Neural crest cell (in vitro differentiated cells): Measurements from ENCODE around the gene AMT. TPM values are rescaled to one million over a fixed set of nuclear protein-coding genes. Genes with fewer than 3 reads are reported as not detected.

ENCODE experiments used
- DNase-seq: peaks from one replicate; pipeline ENCODE4 v3.0.0; 2021; ENCODE audit warnings: low read depth, mixed read lengths, low spot score
- H3K27ac Mint-ChIP-seq: one replicate; pipeline ENCODE4 v1.8.0; 2021; ENCODE audit warnings: mild to moderate bottlenecking, mixed read lengths; ENCODE audit not compliant: unreplicated experiment
- H3K27me3 Mint-ChIP-seq: 2 replicates; pipeline ENCODE4 v1.8.0; 2021; ENCODE audit warnings: low read depth, mild to moderate bottlenecking, mixed read lengths
- H3K36me3 Mint-ChIP-seq: 2 replicates; pipeline ENCODE4 v1.8.0; 2021; ENCODE audit warnings: low read depth, mild to moderate bottlenecking, mixed read lengths
- H3K4me1 Mint-ChIP-seq: 2 replicates; pipeline ENCODE4 v1.8.0; 2021; ENCODE audit warnings: mixed read lengths
- H3K4me3 Mint-ChIP-seq: one replicate; pipeline ENCODE4 v1.8.0; 2021; ENCODE audit warnings: mild to moderate bottlenecking, mixed read lengths
- H3K9me3 Mint-ChIP-seq: 2 replicates; pipeline ENCODE4 v1.8.0; 2021; ENCODE audit warnings: mixed read lengths
- long read RNA-seq: library from polyadenylated mRNA; unstranded; transcript quantifications from one replicate; pipeline ENCODE4 v2.0.0, GENCODE V29; 2020
- total RNA-seq: library from RNA; stranded (reverse); gene quantifications from 2 replicates; pipeline ENCODE4 v1.2.1, GENCODE V29; 2021
- TF ChIP-seq, protein P1 (sequence below): fragments of 200-600 bp; sonication (generic); conservative IDR thresholded peaks from 2 replicates; pipeline ENCODE4 v1.5.0; 2021; ENCODE audit warnings: antibody characterized with exemption, mild to moderate bottlenecking

Gene AMT, protein sequence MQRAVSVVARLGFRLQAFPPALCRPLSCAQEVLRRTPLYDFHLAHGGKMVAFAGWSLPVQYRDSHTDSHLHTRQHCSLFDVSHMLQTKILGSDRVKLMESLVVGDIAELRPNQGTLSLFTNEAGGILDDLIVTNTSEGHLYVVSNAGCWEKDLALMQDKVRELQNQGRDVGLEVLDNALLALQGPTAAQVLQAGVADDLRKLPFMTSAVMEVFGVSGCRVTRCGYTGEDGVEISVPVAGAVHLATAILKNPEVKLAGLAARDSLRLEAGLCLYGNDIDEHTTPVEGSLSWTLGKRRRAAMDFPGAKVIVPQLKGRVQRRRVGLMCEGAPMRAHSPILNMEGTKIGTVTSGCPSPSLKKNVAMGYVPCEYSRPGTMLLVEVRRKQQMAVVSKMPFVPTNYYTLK
- total RNA-seq: 10.2 and 14.0 TPM in 2 replicates
- long read RNA-seq, transcript AMT-221 (9 exons, 2,038 nt): minor isoform, 7 of 55 reads
- long read RNA-seq, transcript AMT-201 (9 exons, 2,280 nt): major isoform, 34 of 55 reads
- long read RNA-seq, partial matches to known transcripts: 0 of 55 reads
- long read RNA-seq, other reads (novel, unspliced or antisense): 7 of 55 reads

DNA sequence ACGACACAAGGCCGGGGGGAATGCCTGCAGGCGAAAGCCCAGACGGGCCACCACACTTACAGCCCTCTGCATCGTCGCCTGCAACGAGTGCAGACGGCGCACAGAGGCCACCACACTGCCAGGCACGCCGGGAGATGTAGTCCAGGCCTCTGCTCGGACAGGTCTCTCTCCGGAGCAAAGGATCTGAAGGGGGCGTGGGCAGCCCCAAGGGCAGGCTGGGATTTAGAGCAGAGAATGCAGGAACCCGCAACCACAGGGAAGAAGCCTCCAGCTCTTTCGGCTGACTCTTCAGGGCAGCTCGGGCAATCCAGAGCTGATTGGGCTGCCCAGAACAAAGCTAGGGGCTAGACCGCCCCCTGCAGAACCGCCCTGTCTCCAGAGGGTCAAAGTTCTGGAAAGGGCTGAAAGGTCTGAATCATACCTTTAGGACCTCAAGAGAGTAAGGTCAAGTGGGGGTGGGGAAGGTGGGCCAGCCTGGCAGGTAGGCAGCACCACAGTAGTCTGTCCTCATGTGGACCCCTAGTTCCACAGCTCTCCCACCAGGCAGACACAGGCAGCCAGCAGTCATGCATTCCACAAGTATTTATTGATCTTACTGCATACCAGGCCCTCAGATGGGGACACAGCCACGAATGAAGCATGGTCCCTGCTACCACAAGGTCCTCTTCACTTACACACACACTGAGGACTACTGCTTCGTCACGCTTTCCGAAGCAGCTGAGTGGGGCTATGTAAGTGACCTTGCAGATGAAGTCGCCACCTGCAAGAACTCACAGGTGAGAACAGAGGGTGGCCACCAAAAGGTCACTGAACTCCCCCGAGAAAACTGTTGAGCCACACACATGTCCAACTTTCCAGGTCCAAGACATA is at the start of gene AMT:
Gene AMT (minus strand): TSS at position 95 of the 870 bp plus-strand sequence. CDS start 23 bp downstream, at position 72.
- DNase-seq: peak; percentile 67
- Mint-ChIP-seq H3K27me3 (no peaks in the 10 kb centered on the region), H3K27ac (peak within 1 kb of the TSS; percentile 59), H3K4me3 (peak within 1 kb of the TSS; percentile 90), H3K36me3 (peaks cover 3% of the 10 kb centered on the region), H3K9me3 (no peaks in the 10 kb centered on the region), H3K4me1 (peaks cover 16% of the 10 kb centered on the region)
- TF ChIP-seq, protein P1, sequence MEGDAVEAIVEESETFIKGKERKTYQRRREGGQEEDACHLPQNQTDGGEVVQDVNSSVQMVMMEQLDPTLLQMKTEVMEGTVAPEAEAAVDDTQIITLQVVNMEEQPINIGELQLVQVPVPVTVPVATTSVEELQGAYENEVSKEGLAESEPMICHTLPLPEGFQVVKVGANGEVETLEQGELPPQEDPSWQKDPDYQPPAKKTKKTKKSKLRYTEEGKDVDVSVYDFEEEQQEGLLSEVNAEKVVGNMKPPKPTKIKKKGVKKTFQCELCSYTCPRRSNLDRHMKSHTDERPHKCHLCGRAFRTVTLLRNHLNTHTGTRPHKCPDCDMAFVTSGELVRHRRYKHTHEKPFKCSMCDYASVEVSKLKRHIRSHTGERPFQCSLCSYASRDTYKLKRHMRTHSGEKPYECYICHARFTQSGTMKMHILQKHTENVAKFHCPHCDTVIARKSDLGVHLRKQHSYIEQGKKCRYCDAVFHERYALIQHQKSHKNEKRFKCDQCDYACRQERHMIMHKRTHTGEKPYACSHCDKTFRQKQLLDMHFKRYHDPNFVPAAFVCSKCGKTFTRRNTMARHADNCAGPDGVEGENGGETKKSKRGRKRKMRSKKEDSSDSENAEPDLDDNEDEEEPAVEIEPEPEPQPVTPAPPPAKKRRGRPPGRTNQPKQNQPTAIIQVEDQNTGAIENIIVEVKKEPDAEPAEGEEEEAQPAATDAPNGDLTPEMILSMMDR: no peak

DNA sequence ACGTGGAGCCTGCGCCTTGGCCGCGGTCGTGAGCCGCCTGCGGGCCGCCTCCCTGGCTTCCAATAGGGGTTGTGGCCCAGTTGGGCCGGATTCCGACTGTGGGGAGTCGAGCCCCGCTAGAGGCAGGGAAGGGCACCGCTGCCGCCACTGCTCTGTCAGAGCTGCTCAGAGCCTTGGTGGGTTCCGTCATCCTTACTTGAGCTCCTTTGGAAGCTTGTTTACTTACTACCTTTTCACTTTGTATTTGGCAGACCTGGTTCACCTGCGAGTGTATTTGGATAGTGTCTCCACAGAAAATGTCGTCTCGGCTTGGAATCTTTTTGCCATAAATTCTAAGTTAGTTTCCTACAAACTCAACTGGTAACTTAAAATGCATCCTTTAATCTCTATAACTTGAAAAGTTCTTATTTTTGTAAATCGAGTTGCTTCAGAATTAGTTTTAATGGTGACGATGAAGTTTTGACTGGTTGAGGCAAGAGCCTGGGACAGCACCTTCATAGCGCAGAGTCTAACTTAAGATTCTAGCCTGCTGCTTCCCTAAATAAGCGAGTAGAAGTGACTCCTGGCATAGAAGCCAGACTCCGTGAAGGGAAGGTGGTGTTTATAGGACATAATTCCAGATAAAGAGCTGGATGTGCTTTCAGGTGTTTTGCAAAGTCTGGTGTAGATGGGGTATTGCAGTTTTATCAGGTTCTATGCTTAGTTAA is 48.6 kb upstream of the AMT start:
- H3K27me3 Mint-ChIP-seq: no peaks in the 10 kb centered on the region
- peaks cover 6% of the 10 kb centered on the region for H3K36me3 Mint-ChIP-seq
- H3K4me1 Mint-ChIP-seq: peaks cover 32% of the 10 kb centered on the region
- H3K9me3 Mint-ChIP-seq: no peaks in the 10 kb centered on the region
- TF ChIP-seq, protein P1: peak; percentile 16
- peak overlapping the region; percentile 94 for H3K4me3 Mint-ChIP-seq
- peak overlapping the region; percentile 89 for H3K27ac Mint-ChIP-seq
- no peak for DNase-seq

DNA sequence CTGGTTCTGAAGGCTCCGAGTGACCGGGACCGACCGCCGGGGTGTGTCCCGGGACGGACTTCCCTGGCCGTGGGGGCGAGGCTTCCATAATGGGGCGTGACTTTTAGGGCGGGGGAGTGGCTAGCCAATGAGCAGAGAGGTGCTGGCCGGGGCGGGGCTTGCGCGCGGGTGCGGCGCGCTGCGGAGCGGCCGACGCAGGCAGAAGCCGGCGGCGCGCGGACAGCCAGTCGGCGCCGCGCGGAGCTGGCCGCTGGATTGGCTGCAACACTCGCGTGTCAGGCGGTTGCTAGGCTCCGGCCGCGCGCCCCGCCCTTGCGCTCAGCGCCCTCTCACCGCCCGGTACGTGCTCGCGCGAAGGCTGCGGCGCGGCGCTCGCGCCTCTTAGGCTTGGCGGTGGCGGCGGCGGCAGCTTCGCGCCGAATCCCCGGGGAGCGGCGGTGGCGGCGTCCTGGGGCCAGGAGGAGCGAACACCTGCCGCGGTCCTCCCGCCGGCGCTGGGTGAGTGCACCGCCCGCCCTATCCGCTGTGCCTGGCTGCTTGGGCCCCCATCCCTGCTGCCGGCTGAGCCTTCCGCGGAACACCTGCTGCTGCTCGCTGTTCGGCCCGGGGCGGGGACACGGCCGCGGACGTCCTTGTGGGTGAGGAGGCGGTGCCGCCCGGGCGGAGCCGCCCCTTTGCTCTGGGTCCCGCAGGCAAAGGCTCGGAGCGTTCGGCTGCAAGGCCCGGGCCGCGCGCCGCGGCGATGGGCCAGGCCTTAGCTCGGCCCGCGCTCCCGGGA is 47.9 kb upstream of the AMT start, which contains the start of gene DAG1:
Gene DAG1 (plus strand): TSS at position 332 of the 778 bp plus-strand sequence. CDS start 40,268 bp downstream, outside the sequence.
- TF ChIP-seq, protein P1: no peak
- peak within 1 kb of the TSS; percentile 94 for H3K4me3 Mint-ChIP-seq
- H3K9me3 Mint-ChIP-seq: no peaks in the 10 kb centered on the region
- H3K27me3 Mint-ChIP-seq: no peaks in the 10 kb centered on the region
- DNase-seq: peak; percentile 91
- peaks cover 6% of the 10 kb centered on the region for H3K36me3 Mint-ChIP-seq
- H3K27ac Mint-ChIP-seq: peak within 1 kb of the TSS; percentile 97
- H3K4me1 Mint-ChIP-seq: peaks cover 39% of the 10 kb centered on the region

DNA sequence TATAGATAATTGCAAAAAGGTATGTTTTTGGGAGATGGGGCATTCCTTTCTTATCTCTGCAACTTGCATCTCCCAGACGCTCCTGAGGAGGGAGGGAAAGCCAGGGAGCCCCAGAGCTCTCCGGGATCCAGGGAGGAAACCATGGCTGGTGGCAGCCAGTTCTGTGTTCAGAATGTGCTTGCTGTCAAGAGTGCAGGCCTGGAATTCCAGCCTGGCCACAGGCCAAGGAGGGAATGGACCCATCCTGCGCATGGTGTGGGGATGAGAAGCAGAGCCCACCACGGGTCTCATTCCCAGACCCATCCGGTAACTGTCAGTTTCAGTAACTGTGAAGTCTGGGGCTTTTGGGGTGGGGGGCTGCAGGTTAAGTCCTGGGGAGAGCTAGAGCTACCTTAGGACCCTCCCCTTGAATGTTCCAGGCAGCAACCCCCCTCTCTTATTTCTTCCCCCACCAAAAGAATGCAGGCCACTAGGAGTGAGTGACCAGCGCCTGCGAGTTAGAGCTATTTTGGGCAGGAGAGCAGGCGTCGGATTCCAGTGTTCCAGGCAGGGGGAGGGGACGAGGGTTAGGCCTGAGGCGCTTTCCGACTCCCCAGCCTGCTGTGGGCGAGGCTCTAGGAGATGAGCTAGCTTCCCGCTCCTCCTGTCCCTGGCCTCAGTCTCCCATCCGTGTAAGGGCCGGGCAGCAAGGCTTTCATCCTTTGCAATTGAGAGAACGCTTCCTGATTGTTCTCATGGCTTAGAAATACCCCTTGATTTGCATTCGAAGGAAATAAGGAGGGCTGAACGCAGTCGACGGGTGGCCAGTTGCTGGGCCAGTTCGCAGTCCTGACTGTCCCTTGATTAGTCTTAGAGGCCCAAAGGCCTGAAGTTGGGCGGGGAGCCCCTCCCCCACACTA is 47.0 kb upstream of the AMT start:
- Mint-ChIP-seq H3K27me3 (no peaks in the 10 kb centered on the region), H3K36me3 (peaks cover 6% of the 10 kb centered on the region), H3K9me3 (no peaks in the 10 kb centered on the region), H3K4me1 (peaks cover 40% of the 10 kb centered on the region), H3K27ac (peak overlapping the region; percentile 97), H3K4me3 (peak overlapping the region; percentile 94)
- DNase-seq: peak; percentile 58
- TF ChIP-seq, protein P1: no peak
